ENCODE measurements around the gene MNX1.

Gene MNX1

DNA sequence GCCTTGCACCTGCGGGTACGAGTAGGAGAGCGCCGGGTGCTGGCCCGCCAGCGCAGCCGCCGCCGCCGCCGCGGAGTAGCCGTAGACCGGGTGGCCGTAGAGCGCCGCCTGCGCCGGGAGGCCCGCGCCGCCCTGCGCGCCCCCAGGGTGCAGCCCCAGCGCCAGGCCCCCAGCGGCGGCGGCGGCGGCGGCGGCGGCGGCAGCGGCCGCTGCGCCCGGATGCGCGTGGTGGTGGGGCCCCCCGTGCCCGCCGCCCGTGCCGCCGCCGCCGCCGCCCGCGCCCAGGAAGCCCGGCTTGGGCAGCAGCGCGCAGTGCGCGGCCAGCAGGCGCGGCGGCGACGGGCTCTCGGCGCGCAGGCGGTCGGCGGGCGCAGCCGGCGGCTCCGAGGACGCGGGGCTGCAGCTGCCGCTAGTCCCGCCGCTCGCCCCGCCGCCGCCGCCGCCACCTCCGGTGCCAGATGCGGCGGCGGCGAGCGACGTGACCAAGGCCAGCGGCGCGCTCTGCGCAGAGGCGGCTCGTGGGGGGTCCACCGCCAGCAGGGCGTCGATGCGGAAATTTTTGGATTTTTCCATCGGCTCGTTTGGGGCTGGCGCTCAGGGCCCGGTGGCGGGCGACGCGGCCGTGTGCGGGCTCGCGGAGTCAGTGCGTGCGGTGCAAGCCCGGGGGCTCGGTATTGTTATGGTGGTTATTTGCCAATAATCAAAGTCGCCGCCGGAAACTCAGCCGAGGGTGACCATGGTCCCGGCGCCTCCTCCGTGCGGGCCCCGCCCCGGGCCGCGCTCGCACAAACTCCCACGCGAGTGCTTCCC, 480 bp downstream of the MNX1 start:
- peak overlapping the region; percentile 91 for H2AK5ac ChIP-seq (ENCODE audit: low read depth, low read length)
- no peak overlapping the region for H3K27ac ChIP-seq (replicated peaks; ENCODE audit: low read length)
- no peak overlapping the region for H2BK12ac ChIP-seq (ENCODE audit: low read length)
- H3K4me2 ChIP-seq (ENCODE audit: insufficient read depth, low read length, poor library complexity, severe bottlenecking) = peak overlapping the region; percentile 90
- peaks cover 0 to 1% of the 10 kb centered on the region in 2 donors for H3K9me3 ChIP-seq (replicated peaks in 1 of 2; ENCODE audit: control insufficient read depth in 2 of 2, insufficient read depth in 1 of 2, low read depth in 1 of 2, low read length in 2 of 2)
- peaks cover 75 to 98% (median 93%) of the 10 kb centered on the region in 3 experiments for H3K27me3 ChIP-seq (ENCODE audit: control insufficient read depth in 3 of 3, insufficient read depth in 3 of 3, low read depth in 1 of 3, low read length in 3 of 3)
- no peak overlapping the region for H4K91ac ChIP-seq (ENCODE audit: low read depth, low read length, poor library complexity)
- no peak overlapping the region for H2BK120ac ChIP-seq (ENCODE audit: low read depth, low read length)
- no CpG with 5 or more reads among the region's 130 CpGs for WGBS, 2 donors (ENCODE audit: extremely low coverage in 2 of 2, insufficient read length in 2 of 2, insufficient replicate concordance in 1 of 2)
- H3K4me1 ChIP-seq (ENCODE audit: control insufficient read depth in 2 of 2, insufficient read depth in 1 of 2, low read depth in 1 of 2, low read length in 2 of 2) = peaks cover 4 to 5% of the 10 kb centered on the region in 2 donors
- peak overlapping the region; percentile 95 for H3K23ac ChIP-seq (ENCODE audit: low read depth, low read length, poor library complexity)
- peak overlapping the region; percentile 16 for H3K18ac ChIP-seq (ENCODE audit: low read length)
- no peak for DNase-seq (ENCODE audit: low spot score)
- H3K9ac ChIP-seq (ENCODE audit: low read depth, low read length, poor library complexity) = no peak overlapping the region
- no peak overlapping the region for H3K4ac ChIP-seq (ENCODE audit: low read length)
- peak overlapping the region; percentile 98 for H2AFZ ChIP-seq (ENCODE audit: low read length)
- peak overlapping the region; percentile 9 for H4K8ac ChIP-seq (ENCODE audit: low read depth, low read length)
- H2BK15ac ChIP-seq (ENCODE audit: low read length) = no peak overlapping the region
- peak overlapping the region; percentile 55 to 79 for H3K4me3 ChIP-seq (ENCODE audit: low read length in 2 of 2)
- H2BK5ac ChIP-seq (ENCODE audit: low read length) = peak overlapping the region; percentile 80
- H3K36me3 ChIP-seq (replicated peaks in 1 of 2; ENCODE audit: control insufficient read depth in 2 of 2, insufficient read depth in 2 of 2, low read length in 2 of 2) = no peaks in the 10 kb centered on the region
- H3K79me1 ChIP-seq (ENCODE audit: low read depth, low read length) = no peaks in the 10 kb centered on the region
- H3K14ac ChIP-seq (ENCODE audit: low read length) = no peak overlapping the region

DNA sequence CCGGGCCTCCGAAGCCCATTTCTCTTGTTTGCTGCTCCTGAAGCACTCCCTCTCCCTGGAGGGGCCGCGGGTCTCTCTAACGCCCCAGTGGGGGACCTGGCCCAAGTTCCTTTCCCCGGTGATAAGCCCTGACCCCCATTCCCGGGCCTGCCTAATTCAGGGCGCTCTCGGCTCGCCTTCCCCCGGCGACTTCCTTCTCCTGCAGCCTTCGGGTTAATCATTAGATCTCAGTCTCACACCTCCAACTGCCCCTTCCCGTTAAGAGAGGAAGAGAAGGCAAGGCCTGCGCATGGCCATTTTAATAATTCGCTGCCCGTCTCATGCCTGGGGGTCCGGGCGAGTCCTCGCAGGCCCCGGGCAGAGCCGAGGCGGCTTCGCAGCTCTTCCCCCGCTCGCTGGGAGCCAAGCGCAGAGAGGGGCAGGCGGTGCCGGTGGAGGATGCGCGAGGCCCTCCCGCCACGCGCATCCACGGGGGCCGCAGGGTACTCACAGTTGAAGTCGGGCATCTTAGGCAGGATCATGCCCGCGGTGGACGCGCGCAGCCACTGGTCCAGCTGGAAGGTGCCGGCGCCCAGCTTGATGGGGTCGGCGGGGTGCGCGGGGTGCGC, 1.2 kb downstream of the MNX1 start:
- Histone ChIP-seq H2BK120ac (ENCODE audit: low read depth, low read length) (no peak overlapping the region), H3K4me1 (ENCODE audit: control insufficient read depth in 2 of 2, insufficient read depth in 1 of 2, low read depth in 1 of 2, low read length in 2 of 2) (peaks cover 4 to 5% of the 10 kb centered on the region in 2 donors), H3K79me1 (ENCODE audit: low read depth, low read length) (no peaks in the 10 kb centered on the region), H3K18ac (ENCODE audit: low read length) (peak overlapping the region; percentile 84), H2AK5ac (ENCODE audit: low read depth, low read length) (peak overlapping the region; percentile 91), H3K4me3 (ENCODE audit: low read length in 2 of 2) (peak overlapping the region; percentile 4 to 11), H3K27ac (replicated peaks; ENCODE audit: low read length) (no peak overlapping the region), H2BK5ac (ENCODE audit: low read length) (peak overlapping the region; percentile 80), H4K91ac (ENCODE audit: low read depth, low read length, poor library complexity) (no peak overlapping the region), H3K23ac (ENCODE audit: low read depth, low read length, poor library complexity) (peak overlapping the region; percentile 52), H3K27me3 (ENCODE audit: control insufficient read depth in 3 of 3, insufficient read depth in 3 of 3, low read depth in 1 of 3, low read length in 3 of 3) (peaks cover 73 to 98% (median 93%) of the 10 kb centered on the region in 3 experiments), H3K9ac (ENCODE audit: low read depth, low read length, poor library complexity) (no peak overlapping the region), H3K4me2 (ENCODE audit: insufficient read depth, low read length, poor library complexity, severe bottlenecking) (peak overlapping the region; percentile 32), H3K4ac (ENCODE audit: low read length) (no peak overlapping the region), H3K9me3 (replicated peaks in 1 of 2; ENCODE audit: control insufficient read depth in 2 of 2, insufficient read depth in 1 of 2, low read depth in 1 of 2, low read length in 2 of 2) (peaks cover 0 to 1% of the 10 kb centered on the region in 2 donors), H3K36me3 (replicated peaks in 1 of 2; ENCODE audit: control insufficient read depth in 2 of 2, insufficient read depth in 2 of 2, low read length in 2 of 2) (no peaks in the 10 kb centered on the region), H2AFZ (ENCODE audit: low read length) (peak overlapping the region; percentile 77), H3K14ac (ENCODE audit: low read length) (no peak overlapping the region), H2BK15ac (ENCODE audit: low read length) (peak overlapping the region; percentile 66), H2BK12ac (ENCODE audit: low read length) (no peak overlapping the region), H4K8ac (ENCODE audit: low read depth, low read length) (no peak overlapping the region)
- WGBS, 2 donors (ENCODE audit: extremely low coverage in 2 of 2, insufficient read length in 2 of 2, insufficient replicate concordance in 1 of 2) = no CpG with 5 or more reads among the region's 49 CpGs
- DNase-seq (ENCODE audit: low spot score) = no peak

DNA sequence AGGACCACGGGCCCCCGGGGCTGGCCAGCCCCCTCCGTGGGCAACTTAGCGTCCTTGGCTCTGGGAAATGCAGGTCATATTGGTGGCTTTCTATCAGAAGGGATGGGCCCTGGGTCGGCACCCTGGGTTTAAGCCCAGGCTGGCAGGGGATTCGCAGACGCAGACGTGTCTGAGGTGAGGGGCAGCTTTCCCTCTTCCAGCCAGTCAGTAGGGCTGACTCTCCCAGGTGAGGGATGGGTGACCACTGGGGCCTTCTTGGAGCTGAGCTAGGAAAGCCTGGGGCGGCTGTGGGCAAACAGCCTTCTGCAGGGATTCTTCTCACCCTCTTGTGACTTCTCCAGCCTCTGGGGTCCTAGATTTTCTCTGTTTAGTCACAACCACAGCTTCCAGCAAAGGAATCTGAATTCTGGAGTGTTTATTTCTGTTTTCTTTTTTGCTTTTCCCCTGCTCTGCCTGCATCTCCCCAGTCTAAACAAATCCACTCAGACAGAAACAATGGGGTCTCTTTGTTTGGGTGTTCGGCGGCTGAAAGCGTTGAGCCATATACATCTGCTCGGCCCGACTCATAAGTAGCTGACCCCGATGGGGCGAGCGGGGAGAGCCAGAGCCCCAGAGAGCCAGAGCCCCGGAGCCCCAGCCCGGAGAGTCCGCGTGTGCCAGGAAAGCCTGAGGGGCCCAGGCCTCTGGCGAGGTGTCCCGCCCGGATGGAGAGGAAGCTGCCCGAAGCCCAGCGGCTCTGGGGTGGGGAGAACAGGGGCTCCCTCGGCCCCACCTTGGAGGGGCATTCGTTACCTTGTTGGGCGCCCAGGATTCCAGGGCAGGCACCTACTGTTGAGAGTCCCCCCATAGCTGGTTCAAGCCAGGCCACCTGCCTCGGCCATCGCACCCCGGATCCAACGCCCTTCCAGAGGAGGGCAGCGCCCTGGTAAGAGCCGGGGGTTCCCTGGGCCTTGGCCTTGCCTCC, 2.0 kb downstream of the MNX1 start:
- Histone ChIP-seq H3K18ac (ENCODE audit: low read length) (no peak overlapping the region), H2BK5ac (ENCODE audit: low read length) (no peak overlapping the region)
- no CpG with 5 or more reads among the region's 35 CpGs for WGBS, 2 donors (ENCODE audit: extremely low coverage in 2 of 2, insufficient read length in 2 of 2, insufficient replicate concordance in 1 of 2)

More for the DNA sequence above, 2.0 kb downstream of the MNX1 start:
- Histone ChIP-seq H3K36me3 (replicated peaks in 1 of 2; ENCODE audit: control insufficient read depth in 2 of 2, insufficient read depth in 2 of 2, low read length in 2 of 2) (no peaks in the 10 kb centered on the region), H3K79me1 (ENCODE audit: low read depth, low read length) (no peaks in the 10 kb centered on the region), H3K4me3 (ENCODE audit: low read length in 2 of 2) (no peak overlapping the region), H3K27me3 (ENCODE audit: control insufficient read depth in 3 of 3, insufficient read depth in 3 of 3, low read depth in 1 of 3, low read length in 3 of 3) (peaks cover 75 to 98% (median 93%) of the 10 kb centered on the region in 3 experiments), H3K4me1 (ENCODE audit: control insufficient read depth in 2 of 2, insufficient read depth in 1 of 2, low read depth in 1 of 2, low read length in 2 of 2) (peaks cover 4 to 8% of the 10 kb centered on the region in 2 donors), H3K9ac (ENCODE audit: low read depth, low read length, poor library complexity) (no peak overlapping the region), H3K27ac (replicated peaks; ENCODE audit: low read length) (no peak overlapping the region), H3K4ac (ENCODE audit: low read length) (no peak overlapping the region), H2AK5ac (ENCODE audit: low read depth, low read length) (peak overlapping the region; percentile 91), H3K14ac (ENCODE audit: low read length) (no peak overlapping the region), H4K8ac (ENCODE audit: low read depth, low read length) (no peak overlapping the region), H3K9me3 (replicated peaks in 1 of 2; ENCODE audit: control insufficient read depth in 2 of 2, insufficient read depth in 1 of 2, low read depth in 1 of 2, low read length in 2 of 2) (peaks cover 0 to under 1% of the 10 kb centered on the region in 2 donors), H2BK12ac (ENCODE audit: low read length) (no peak overlapping the region), H3K23ac (ENCODE audit: low read depth, low read length, poor library complexity) (peak overlapping the region; percentile 37), H2BK120ac (ENCODE audit: low read depth, low read length) (no peak overlapping the region), H2AFZ (ENCODE audit: low read length) (peak overlapping the region; percentile 77), H2BK15ac (ENCODE audit: low read length) (peak overlapping the region; percentile 66), H3K4me2 (ENCODE audit: insufficient read depth, low read length, poor library complexity, severe bottlenecking) (peak overlapping the region; percentile 4), H4K91ac (ENCODE audit: low read depth, low read length, poor library complexity) (no peak overlapping the region)
- DNase-seq (ENCODE audit: low spot score) = no peak
